Immature natural killer cell (primary cell): Measurements from ENCODE around the gene SNX7. TPM values are rescaled to one million over a fixed set of nuclear protein-coding genes. Genes with fewer than 3 reads are reported as not detected.

ENCODE experiments used
- DNase-seq, 3 donors: peaks; one replicate each; pipeline ENCODE4 v3.0.0; 2022; ENCODE audit warnings: mixed read lengths in 1 of 3
- H3K27ac Mint-ChIP-seq, 6 donors: one replicate each; pipeline ENCODE4 v1.8.0; 2020; ENCODE audit warnings: mixed read lengths in 6 of 6, mild to moderate bottlenecking in 5 of 6, inconsistent platforms in 4 of 6, moderate library complexity in 3 of 6
- H3K27me3 Mint-ChIP-seq, 3 donors: one replicate each; pipeline ENCODE4 v1.8.0; 2020 to 2021; ENCODE audit warnings: low read depth in 3 of 3, mild to moderate bottlenecking in 3 of 3, mixed read lengths in 3 of 3, moderate library complexity in 3 of 3, inconsistent platforms in 1 of 3
- H3K36me3 Mint-ChIP-seq, 3 donors: one replicate each; pipeline ENCODE4 v1.8.0; 2020; ENCODE audit warnings: mixed read lengths in 3 of 3, inconsistent platforms in 2 of 3, mild to moderate bottlenecking in 2 of 3
- H3K4me1 Mint-ChIP-seq, 2 donors: one replicate each; pipeline ENCODE4 v1.8.0; 2020; ENCODE audit warnings: inconsistent platforms in 2 of 2, mild to moderate bottlenecking in 2 of 2, mixed read lengths in 2 of 2, moderate library complexity in 1 of 2
- H3K4me3 Mint-ChIP-seq, 5 donors: one replicate each; pipeline ENCODE4 v1.8.0; 2020; ENCODE audit warnings: mild to moderate bottlenecking in 5 of 5, mixed read lengths in 5 of 5, inconsistent platforms in 3 of 5, moderate library complexity in 3 of 5
- H3K9me3 Mint-ChIP-seq, 6 donors: one replicate each; pipeline ENCODE4 v1.8.0; 2020; ENCODE audit warnings: mild to moderate bottlenecking in 6 of 6, mixed read lengths in 6 of 6, inconsistent platforms in 4 of 6, moderate library complexity in 3 of 6
- polyA plus RNA-seq, 3 donors: library from polyadenylated mRNA; unstranded; fragments of 300-500 nt; fragmentation: Illumina TruSeq; gene quantifications; one replicate each; pipeline ENCODE4 v1.2.3, GENCODE V29; 2021

Gene SNX7, protein sequence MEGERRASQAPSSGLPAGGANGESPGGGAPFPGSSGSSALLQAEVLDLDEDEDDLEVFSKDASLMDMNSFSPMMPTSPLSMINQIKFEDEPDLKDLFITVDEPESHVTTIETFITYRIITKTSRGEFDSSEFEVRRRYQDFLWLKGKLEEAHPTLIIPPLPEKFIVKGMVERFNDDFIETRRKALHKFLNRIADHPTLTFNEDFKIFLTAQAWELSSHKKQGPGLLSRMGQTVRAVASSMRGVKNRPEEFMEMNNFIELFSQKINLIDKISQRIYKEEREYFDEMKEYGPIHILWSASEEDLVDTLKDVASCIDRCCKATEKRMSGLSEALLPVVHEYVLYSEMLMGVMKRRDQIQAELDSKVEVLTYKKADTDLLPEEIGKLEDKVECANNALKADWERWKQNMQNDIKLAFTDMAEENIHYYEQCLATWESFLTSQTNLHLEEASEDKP
- polyA plus RNA-seq, result not detected

DNA sequence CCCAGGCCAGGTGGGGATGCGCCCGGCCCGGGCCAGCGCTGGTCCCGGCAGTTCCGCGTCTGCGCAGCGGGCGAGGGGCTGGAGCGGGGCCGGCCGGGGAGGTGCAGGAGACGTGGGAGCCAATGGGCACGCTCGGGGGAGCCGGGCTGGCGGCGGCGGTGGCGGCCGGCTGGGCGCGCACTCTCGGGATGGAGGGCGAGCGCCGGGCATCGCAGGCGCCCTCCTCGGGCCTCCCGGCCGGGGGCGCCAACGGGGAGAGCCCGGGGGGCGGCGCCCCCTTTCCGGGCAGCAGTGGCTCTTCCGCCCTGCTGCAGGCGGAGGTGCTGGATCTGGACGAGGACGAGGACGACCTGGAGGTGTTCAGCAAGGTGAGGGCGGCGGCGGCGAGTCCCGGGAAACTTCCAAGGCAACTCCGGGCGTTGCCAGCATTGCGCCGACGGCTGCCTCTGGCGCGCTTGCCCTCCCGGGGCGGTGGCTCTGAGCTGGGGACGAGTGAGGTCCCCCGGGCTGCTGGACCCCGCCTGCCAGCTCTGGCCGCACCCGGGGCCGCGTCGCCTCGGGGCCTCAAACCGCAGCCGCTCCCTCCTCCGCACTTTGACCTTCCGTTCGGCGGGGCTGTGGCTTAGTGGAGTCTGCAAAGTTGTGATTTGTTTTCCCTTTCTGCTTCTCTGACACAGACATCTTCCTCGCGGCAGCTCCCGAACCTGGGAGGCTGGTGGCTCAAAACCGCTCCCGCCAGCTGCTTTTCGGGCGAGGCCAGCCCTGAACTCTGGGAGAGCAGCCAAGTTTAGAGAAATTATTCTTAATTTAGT is at the start of gene SNX7:
SNX7 (plus strand) TSS at position 178 of the 812 bp plus-strand sequence; CDS start at position 189, 11 bp downstream.
- H3K4me1 Mint-ChIP-seq, result peaks cover 14 to 19% of the 10 kb centered on the region in 2 donors
- H3K36me3 Mint-ChIP-seq, result peaks cover 0 to 3% (median 0%) of the 10 kb centered on the region in 3 donors
- peaks cover 11 to 27% (median 23%) of the 10 kb centered on the region in 3 donors for H3K27me3 Mint-ChIP-seq
- H3K27ac Mint-ChIP-seq, result no peak within 1 kb of the TSS
- peaks cover 2 to 11% (median 5%) of the 10 kb centered on the region in 6 donors for H3K9me3 Mint-ChIP-seq
- peak within 1 kb of the TSS; percentile 76 to 82 (median 79) for H3K4me3 Mint-ChIP-seq
- DNase-seq, result peak in 2 of 3 donors; percentile 1 to 2

GRCh38 chr1:98637316-98637715 is 24.2 kb upstream of the SNX7 start:
- no peak overlapping the region for H3K4me3 Mint-ChIP-seq
- H3K27me3 Mint-ChIP-seq, result peaks cover 0 to 3% (median 1%) of the 10 kb centered on the region in 3 donors
- no peaks in the 10 kb centered on the region for H3K36me3 Mint-ChIP-seq
- H3K4me1 Mint-ChIP-seq, result no peaks in the 10 kb centered on the region
- H3K9me3 Mint-ChIP-seq, result peaks cover 4 to 26% (median 11%) of the 10 kb centered on the region in 6 donors
- H3K27ac Mint-ChIP-seq, result no peak overlapping the region
- DNase-seq, result no peak

DNA sequence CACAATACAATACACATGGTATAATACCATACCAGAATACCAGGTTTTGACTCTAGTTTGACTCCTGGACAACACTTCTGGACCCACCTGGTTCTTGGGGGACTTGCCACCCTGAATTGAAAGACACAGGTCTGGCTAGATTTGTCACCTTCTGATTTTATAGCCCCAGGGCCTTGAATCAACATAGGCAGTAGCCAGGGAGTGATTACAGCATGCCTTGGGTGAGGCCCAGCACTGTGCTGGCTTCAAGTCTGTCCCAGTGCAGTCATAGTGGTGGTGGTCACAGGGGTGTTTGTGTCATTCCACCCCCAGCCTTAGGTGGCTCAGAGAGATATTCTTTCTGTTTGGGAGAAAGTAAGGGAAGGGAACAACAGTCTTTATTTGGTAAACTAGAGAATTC is 23.3 kb upstream of the SNX7 start:
- Mint-ChIP-seq H3K36me3 (no peaks in the 10 kb centered on the region), H3K4me1 (no peaks in the 10 kb centered on the region), H3K27me3 (peaks cover 0 to 3% (median 1%) of the 10 kb centered on the region in 3 donors), H3K4me3 (no peak overlapping the region), H3K27ac (no peak overlapping the region), H3K9me3 (peaks cover 4 to 26% (median 11%) of the 10 kb centered on the region in 6 donors)
- no peak for DNase-seq

- Mint-ChIP-seq H3K9me3 (peaks cover 0 to 20% (median 9%) of the 10 kb centered on the region in 6 donors), H3K4me3 (no peak overlapping the region), H3K27me3 (peaks cover 0 to 2% (median 1%) of the 10 kb centered on the region in 3 donors), H3K4me1 (no peaks in the 10 kb centered on the region), H3K36me3 (no peaks in the 10 kb centered on the region), H3K27ac (no peak overlapping the region)
- DNase-seq, result no peak
Measured at GRCh38 chr1:98644510-98644909, 17.0 kb upstream of the SNX7 start.

- peaks cover 0 to under 1% (median 0%) of the 10 kb centered on the region in 3 donors for H3K27me3 Mint-ChIP-seq
- H3K27ac Mint-ChIP-seq, result no peak overlapping the region
- H3K9me3 Mint-ChIP-seq, result peaks cover 0 to 8% (median 1%) of the 10 kb centered on the region in 6 donors
- H3K4me3 Mint-ChIP-seq, result no peak overlapping the region
- no peaks in the 10 kb centered on the region for H3K4me1 Mint-ChIP-seq
- no peak for DNase-seq
- no peaks in the 10 kb centered on the region for H3K36me3 Mint-ChIP-seq
Measured at GRCh38 chr1:98651116-98651632, 10.3 kb upstream of the SNX7 start.

GRCh38 chr1:98653123-98653522 is 8.4 kb upstream of the SNX7 start:
- no peak for DNase-seq
- Mint-ChIP-seq H3K36me3 (no peaks in the 10 kb centered on the region), H3K27ac (no peak overlapping the region), H3K4me1 (no peaks in the 10 kb centered on the region), H3K9me3 (peaks cover 0 to 8% (median 0%) of the 10 kb centered on the region in 6 donors), H3K27me3 (no peaks in the 10 kb centered on the region), H3K4me3 (no peak overlapping the region)

- H3K9me3 Mint-ChIP-seq, result peaks cover 0 to 11% (median 4%) of the 10 kb centered on the region in 6 donors
- H3K27ac Mint-ChIP-seq, result no peak overlapping the region
- DNase-seq, result no peak
- H3K4me3 Mint-ChIP-seq, result no peak overlapping the region
- H3K4me1 Mint-ChIP-seq, result peaks cover 14 to 19% of the 10 kb centered on the region in 2 donors
- H3K27me3 Mint-ChIP-seq, result peaks cover 11 to 27% (median 23%) of the 10 kb centered on the region in 3 donors
- H3K36me3 Mint-ChIP-seq, result peaks cover 0 to 3% (median 0%) of the 10 kb centered on the region in 3 donors
Measured at GRCh38 chr1:98659879-98660278, 1.6 kb upstream of the SNX7 start.

DNA sequence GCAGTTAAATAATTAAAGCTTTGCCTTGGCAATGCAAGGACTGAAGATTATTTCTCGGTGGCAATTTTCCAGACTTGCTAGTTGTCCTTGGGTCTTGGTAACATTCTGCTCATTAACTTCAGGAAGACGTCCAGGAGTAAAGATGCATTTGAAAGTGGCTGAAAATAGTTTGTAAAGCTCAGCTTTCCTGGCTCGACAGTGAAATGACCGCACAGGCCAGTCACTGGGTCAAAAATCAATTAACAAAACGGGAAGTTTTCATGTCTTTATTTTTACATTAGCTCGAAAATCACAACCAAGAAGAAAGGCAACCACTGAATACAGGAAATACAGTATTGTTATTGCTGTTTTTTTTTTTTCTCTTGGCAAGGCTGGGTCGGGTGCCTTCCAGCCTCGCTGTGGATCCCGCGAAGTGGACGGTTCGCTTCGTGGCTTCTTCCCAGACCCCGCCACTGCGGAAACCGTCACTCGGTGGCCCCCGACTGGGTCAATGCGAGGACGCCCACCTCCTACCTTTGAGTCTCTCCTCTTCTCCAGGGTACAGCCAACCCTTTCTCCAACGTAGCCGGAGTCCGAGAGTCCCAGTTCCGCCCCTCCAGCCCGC is 479 bp upstream of the SNX7 start:
- Mint-ChIP-seq H3K27ac (no peak overlapping the region), H3K4me1 (peaks cover 14 to 19% of the 10 kb centered on the region in 2 donors), H3K36me3 (peaks cover 0 to 3% (median 0%) of the 10 kb centered on the region in 3 donors), H3K4me3 (peak overlapping the region; percentile 19 to 70 (median 55)), H3K27me3 (peaks cover 11 to 27% (median 23%) of the 10 kb centered on the region in 3 donors), H3K9me3 (peaks cover 0 to 11% (median 4%) of the 10 kb centered on the region in 6 donors)
- no peak for DNase-seq

DNA sequence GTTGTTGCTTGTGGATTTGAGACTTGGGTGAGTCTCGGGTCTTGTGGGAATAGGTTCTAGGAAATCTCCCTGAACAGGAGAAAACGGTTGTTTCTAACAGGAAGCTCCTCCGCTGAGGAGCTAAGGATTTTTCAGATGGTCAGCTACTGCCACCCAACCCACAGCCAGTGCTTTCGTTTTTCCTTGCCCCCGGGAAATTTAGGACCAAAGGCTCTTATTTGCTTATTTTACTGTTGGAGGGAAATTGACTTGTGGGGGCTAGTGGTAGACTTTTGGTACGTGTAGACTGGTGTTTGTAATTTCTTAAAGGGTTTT is 792 bp downstream of the SNX7 start:
- no peak overlapping the region for H3K27ac Mint-ChIP-seq
- DNase-seq, result no peak
- H3K4me3 Mint-ChIP-seq, result peak overlapping the region; percentile 76 to 82 (median 79)
- peaks cover 14 to 19% of the 10 kb centered on the region in 2 donors for H3K4me1 Mint-ChIP-seq
- H3K9me3 Mint-ChIP-seq, result peaks cover 2 to 11% (median 5%) of the 10 kb centered on the region in 6 donors
- peaks cover 11 to 27% (median 23%) of the 10 kb centered on the region in 3 donors for H3K27me3 Mint-ChIP-seq
- H3K36me3 Mint-ChIP-seq, result peaks cover 0 to 3% (median 0%) of the 10 kb centered on the region in 3 donors

DNA sequence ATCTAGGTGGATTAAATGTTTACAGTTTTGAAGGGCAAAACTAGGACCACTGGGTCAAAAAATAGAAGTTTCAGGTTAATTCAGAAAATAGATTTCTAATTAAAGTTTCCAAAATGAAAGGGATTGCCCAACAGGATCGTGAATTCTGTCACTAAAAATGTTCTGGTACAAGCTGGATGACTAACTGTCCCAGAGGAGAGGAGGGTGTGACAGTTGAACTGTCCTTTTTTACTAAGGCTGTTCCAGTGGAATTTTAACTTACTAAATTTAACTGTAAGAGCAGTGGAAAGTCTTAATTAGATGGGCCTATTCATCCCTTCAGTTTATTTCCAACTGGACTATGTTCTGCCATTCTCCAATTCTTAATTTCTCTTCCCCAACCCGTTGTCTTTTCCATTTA is 7.2 kb downstream of the SNX7 start:
- H3K4me1 Mint-ChIP-seq, result no peaks in the 10 kb centered on the region
- peaks cover 0 to 6% (median 4%) of the 10 kb centered on the region in 3 donors for H3K27me3 Mint-ChIP-seq
- no peak for DNase-seq
- H3K36me3 Mint-ChIP-seq, result no peaks in the 10 kb centered on the region
- no peak overlapping the region for H3K27ac Mint-ChIP-seq
- H3K9me3 Mint-ChIP-seq, result peaks cover 0 to 4% (median under 1%) of the 10 kb centered on the region in 6 donors
- H3K4me3 Mint-ChIP-seq, result no peak overlapping the region

GRCh38 chr1:98669355-98670296 is 8.1 kb downstream of the SNX7 start:
- no peak for DNase-seq
- Mint-ChIP-seq H3K9me3 (peaks cover 0 to 2% (median 0%) of the 10 kb centered on the region in 6 donors), H3K4me1 (no peaks in the 10 kb centered on the region), H3K4me3 (no peak overlapping the region), H3K36me3 (no peaks in the 10 kb centered on the region), H3K27ac (no peak overlapping the region), H3K27me3 (no peaks in the 10 kb centered on the region)

DNA sequence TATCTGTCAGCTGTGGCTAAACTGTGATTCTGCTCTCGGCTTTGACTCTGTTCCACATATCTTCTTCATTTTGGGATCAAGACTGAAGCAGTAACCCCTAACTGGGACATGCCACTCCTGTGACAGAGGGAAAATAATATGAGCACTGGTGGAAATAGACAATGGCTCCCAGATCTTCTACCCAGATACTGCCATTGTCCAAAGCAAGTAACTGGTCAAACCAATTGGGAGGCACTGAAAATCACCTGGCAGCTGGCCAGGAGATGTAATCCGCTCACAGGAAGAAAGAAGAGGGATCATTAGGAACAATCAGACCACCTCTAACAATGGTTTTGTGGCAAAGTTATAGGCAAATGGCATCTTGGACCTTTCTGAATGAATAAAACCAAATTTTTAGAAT is 10.7 kb downstream of the SNX7 start:
- Mint-ChIP-seq H3K27me3 (no peaks in the 10 kb centered on the region), H3K4me1 (no peaks in the 10 kb centered on the region), H3K9me3 (peaks cover 0 to 3% (median 0%) of the 10 kb centered on the region in 6 donors), H3K4me3 (no peak overlapping the region), H3K27ac (no peak overlapping the region), H3K36me3 (no peaks in the 10 kb centered on the region)
- no peak for DNase-seq
